GM18907 (cell line): ENCODE results near the gene C12orf75.
A peak's percentile ranks its signal among the peaks of the same experiment; 100 is the strongest.
"Not testable (repeated sequence)": the region's sequence is repeated elsewhere in the genome, so short reads cannot be mapped to it uniquely, and the experiment has no call there.

Experiments
- ATAC-seq: cut with Tn5 transposase; IDR thresholded peaks from one replicate; pipeline ENCODE4 v1.9.1; 2021; ENCODE audit warnings: mild to moderate bottlenecking, moderate library complexity; ENCODE audit not compliant: unreplicated experiment

The C12orf75 gene

DNA sequence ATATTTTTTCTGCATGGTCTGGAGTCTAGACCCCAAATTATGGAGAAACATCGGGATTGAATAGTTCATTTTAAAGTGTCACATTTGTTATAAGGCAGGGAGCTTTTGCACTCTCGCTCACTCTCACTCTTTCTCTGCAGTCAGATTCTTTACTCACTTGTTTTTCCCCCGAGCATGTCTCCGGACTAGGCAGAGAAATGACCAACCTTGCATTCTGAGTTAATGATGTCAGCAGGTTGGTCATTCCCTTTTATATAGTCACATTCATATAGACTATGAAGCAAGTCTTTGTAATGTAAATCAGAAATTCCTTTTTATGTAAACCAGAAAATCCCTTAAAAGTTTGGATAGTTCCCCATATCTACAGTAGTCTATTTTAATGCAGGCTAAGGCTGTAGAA, 4.1 kb downstream of the C12orf75 start:
- no peak for ATAC-seq

GRCh38 chr12:105335856-105336255, 5.4 kb downstream of the C12orf75 start:
- ATAC-seq, result no peak

DNA sequence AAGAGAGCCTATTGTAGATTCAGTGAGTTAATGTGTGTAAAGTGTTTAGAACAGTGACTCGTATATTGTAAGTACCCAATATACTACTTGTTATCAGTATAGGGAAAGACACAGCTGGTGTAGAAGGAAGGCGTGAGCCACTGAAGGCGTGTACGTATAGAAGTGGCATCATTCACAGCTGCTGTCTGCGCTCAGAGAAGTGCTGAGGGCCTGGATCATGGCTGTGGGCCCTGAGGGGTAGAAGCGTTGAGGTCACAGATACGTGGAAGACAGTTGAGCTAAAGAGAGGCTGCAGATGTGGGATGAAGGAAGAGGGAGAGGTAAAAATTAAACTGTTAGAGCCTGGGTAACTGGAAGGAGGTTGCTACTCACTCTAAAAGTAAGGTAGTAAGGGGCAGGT, 5.9 kb downstream of the C12orf75 start:
- no peak for ATAC-seq

- no peak for ATAC-seq
Measured at GRCh38 chr12:105337391-105337790, 6.9 kb downstream of the C12orf75 start.

DNA sequence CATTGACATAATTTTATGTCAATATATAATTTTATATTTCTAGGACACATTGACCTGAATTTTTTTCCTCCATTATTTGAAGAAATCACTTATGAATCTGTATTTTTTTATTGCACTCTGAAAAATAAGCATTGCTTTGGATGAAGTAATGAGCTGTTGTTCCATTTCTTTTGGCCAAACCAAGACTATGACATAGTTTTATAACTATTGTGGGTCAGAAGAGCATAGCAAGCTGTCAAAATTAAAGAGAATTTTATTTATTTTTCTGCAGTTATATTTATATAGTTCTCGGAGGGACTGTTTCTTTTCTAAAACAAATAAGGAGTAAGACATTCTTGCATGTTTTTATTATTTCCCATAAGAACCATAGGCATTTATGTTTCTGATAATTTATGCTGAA, 8.5 kb downstream of the C12orf75 start:
- no peak for ATAC-seq

DNA sequence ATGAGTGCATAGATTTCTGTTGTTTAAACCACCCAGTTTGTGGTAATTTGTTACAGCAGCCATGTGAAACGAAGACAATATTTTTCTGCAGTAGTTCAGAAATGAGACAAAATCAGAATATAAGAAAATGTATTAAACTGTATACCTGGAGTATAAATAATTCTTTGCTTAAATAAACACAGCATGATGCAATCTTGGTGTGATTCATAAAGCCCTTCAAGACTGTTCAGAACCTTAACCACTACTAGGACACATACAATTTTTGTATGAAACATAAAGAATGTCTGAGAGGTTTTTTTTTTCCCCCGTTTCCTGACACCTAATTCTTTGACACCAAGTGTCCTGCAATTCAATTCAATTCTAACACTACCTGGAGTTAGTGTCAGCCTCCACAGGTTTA, 10.5 kb downstream of the C12orf75 start:
- ATAC-seq, result no peak

DNA sequence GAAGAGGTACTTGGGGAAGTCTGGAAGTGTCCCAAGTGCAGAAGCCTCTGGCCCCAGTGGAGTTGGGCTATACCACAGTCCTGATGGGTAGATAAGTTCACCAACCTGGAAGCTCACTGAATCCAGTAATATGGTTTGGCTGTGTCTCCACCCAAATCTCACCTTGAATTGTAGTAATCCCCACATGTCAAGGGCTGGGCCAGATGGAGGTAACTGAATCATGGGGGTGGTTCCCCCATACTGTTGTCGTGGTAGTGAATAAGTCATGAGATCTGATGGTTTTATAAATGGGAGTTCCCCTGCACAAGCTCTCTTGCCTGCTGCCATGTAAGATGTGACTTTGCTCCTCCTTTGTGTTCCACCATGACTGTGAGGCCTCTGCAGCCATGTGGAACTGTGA, 11.1 kb downstream of the C12orf75 start:
- ATAC-seq, result not testable (repeated sequence)

- ATAC-seq, result no peak
Measured at GRCh38 chr12:105342464-105342863, 12.0 kb downstream of the C12orf75 start.

- no peak for ATAC-seq
Measured at GRCh38 chr12:105343836-105344235, 13.3 kb downstream of the C12orf75 start.

- ATAC-seq, result no peak
Measured at GRCh38 chr12:105347499-105347898, 17.0 kb downstream of the C12orf75 start.

DNA sequence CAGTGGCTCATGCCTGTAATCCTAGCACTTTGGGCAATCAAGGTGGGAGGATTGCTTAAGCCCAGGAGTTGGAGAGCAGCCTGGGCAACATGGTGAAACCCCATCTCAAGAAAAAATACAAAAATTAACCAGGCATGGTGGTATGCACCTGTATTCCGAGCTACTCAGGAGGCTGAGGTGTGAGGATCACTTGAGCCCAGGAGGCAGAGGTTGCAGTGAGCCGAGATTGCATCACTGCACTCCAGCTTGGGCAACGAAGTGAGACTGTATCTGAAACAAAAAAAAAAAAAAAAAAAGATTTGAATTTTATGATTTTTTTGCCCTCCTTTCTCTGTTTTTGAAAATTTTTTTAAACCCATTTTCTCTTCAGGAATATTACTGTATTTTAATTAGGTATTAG, 17.7 kb downstream of the C12orf75 start:
- no peak for ATAC-seq

DNA sequence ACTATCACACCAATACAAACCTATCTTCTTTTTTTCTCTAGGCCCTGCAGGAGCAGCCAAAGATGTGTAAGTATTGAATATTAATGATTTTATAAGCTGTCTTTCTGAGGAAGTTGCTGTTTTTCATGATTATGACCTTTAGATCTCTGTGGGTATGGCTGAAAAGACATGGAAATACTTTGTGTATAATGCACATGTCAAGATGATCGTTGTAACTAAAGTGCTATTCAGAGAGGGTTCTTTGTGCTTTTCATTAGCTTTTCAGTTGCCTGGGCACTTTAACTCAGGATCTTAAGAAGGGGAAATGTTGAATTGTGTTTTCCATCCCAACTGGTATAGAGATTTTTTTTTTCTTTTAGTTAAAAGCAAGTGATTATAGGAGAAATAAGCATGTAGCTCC, 18.1 kb downstream of the C12orf75 start:
- no peak for ATAC-seq

- no peak for ATAC-seq
Measured at GRCh38 chr12:105349138-105349537, 18.6 kb downstream of the C12orf75 start.

DNA sequence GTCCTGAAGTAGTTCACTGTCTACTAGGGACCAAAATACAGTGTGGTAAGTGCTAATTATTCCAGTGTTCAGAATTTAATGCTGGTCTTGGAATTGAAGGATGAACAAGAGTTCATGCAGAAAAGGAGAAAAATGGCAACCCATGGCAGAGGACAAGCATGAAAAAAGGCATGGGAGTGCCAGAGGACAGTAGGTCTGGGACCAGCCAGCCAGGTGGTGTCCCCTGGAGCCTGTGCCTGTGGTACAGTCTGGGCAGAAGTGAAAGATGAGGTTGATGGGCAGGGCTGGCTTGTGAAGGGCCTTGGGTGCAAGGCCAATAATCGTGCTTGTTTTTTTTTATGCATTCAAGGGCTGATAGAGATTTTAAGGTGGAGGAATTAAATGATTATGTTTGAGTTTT, 21.0 kb downstream of the C12orf75 start:
- peak; percentile 70 for ATAC-seq

DNA sequence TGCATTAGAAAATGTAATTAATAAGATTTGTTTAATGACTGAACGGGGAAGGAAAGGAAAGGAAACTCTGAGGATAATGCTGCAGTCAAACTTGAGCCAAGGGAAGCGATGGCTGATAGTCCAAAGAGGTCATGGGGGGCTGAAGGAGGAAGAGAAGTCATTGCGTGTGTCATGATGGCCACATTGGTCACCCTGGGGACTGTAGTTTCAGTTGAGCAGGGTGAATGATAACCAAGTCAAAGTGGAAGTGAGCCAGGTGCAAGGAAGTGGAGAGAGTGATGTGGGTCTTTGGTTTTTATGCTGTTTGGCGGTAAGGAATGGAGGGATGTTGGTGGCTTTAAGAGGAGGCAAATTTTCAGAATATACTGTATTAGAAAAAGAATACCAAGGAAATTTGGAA, 21.6 kb downstream of the C12orf75 start:
- peak; percentile 85 for ATAC-seq

DNA sequence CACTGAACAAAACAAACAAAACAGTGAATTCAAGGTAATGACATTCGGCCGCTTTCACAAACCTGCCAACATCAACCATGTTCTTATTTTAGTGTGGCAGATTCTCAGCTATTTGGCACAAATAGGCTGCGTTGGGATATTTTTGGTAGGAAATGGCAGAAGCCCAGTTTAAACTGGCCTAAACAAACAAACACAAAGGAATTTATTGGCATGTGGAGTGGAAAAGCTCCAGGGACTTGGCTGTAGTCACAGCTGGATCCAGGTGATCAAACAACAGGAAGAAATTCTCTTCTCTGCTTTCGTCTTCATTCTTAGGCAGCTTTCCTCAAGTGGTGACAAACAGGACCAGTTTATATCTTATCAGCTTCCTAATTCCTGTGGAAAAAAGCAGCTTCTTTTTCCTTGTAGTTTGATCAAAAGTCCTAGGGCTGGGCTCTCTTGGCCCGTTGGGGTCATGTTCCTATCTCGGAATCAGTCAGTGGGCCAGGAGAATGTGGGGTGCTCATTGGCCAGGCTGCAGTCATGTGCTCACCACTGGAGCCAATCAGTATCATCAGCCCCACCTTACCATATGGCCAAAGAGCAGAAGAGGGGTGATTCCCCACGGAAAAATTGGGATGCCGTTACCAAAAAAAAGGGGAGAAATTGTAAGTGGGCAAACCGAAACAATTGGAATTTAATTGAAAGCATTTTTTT, 22.6 kb downstream of the C12orf75 start:
- no peak for ATAC-seq

- no peak for ATAC-seq
Measured at GRCh38 chr12:105355752-105356151, 25.3 kb downstream of the C12orf75 start.

- ATAC-seq, result peak; percentile 79
Measured at GRCh38 chr12:105357162-105357691, 26.7 kb downstream of the C12orf75 start.

GRCh38 chr12:105358789-105359188, 28.3 kb downstream of the C12orf75 start:
- peak; percentile 52 for ATAC-seq

- ATAC-seq, result no peak
Measured at GRCh38 chr12:105359856-105360255, 29.4 kb downstream of the C12orf75 start.

GRCh38 chr12:105363890-105364289, 33.4 kb downstream of the C12orf75 start:
- ATAC-seq, result no peak

GRCh38 chr12:105365231-105365630, 34.7 kb downstream of the C12orf75 start:
- no peak for ATAC-seq
